Activated CD4-positive, CD25-positive, alpha-beta regulatory T cell (primary cell): ENCODE measurements around the gene ABHD11.
"Not testable (repeated sequence)": the region's sequence is repeated elsewhere in the genome, so short reads cannot be mapped to it uniquely, and the experiment has no call there.

ENCODE experiments used
- DNase-seq, 4 experiments: peaks; one replicate each; lab custom pipeline; 2025; lab: John Stamatoyannopoulos, UW

ABHD11 gene

GRCh38 chr7:73742753-73743641 is 4.4 kb upstream of the ABHD11 start:
- no peak for DNase-seq

- no peak for DNase-seq
These were observed 3.7 kb upstream of the ABHD11 start for GRCh38 chr7:73742338-73742752.

GRCh38 chr7:73741600-73741999 is 3.0 kb upstream of the ABHD11 start:
- no peak for DNase-seq

GRCh38 chr7:73740771-73741170 is 2.2 kb upstream of the ABHD11 start:
- no peak for DNase-seq

- no peak for DNase-seq
These were observed 1.6 kb upstream of the ABHD11 start for GRCh38 chr7:73740212-73740611.

- no peak for DNase-seq
These were observed 775 bp upstream of the ABHD11 start for GRCh38 chr7:73739387-73739767.

- peak; percentile 22 to 49 (median 42) for DNase-seq
These were observed 386 bp downstream of the ABHD11 start for GRCh38 chr7:73738220-73738611.

- no peak for DNase-seq
These were observed 947 bp downstream of the ABHD11 start for GRCh38 chr7:73737491-73738219.

- no peak for DNase-seq
These were observed 1.7 kb downstream of the ABHD11 start for GRCh38 chr7:73736885-73737284.

- no peak for DNase-seq
These were observed 3.1 kb downstream of the ABHD11 start for GRCh38 chr7:73735528-73735905.

- DNase-seq, result peak; percentile 54 to 76 (median 58)
These were observed 3.7 kb downstream of the ABHD11 start for GRCh38 chr7:73734619-73735527.

GRCh38 chr7:73732397-73732796 is 6.2 kb downstream of the ABHD11 start:
- no peak for DNase-seq

GRCh38 chr7:73730485-73730884 is 8.1 kb downstream of the ABHD11 start:
- DNase-seq, result no peak

- DNase-seq, result no peak
These were observed 10.1 kb downstream of the ABHD11 start for GRCh38 chr7:73728551-73728950.

- no peak for DNase-seq
These were observed 10.7 kb downstream of the ABHD11 start for GRCh38 chr7:73727952-73728351.

- no peak for DNase-seq
These were observed 12.5 kb downstream of the ABHD11 start for GRCh38 chr7:73726083-73726466.

GRCh38 chr7:73723813-73724212 is 14.8 kb downstream of the ABHD11 start:
- no peak for DNase-seq

GRCh38 chr7:73722785-73723184 is 15.8 kb downstream of the ABHD11 start:
- DNase-seq, result no peak

- DNase-seq, result not testable (repeated sequence)
These were observed 16.4 kb downstream of the ABHD11 start for GRCh38 chr7:73722182-73722581.

GRCh38 chr7:73721377-73721817 is 17.2 kb downstream of the ABHD11 start:
- no peak for DNase-seq

GRCh38 chr7:73720443-73720842 is 18.2 kb downstream of the ABHD11 start:
- DNase-seq, result not testable (repeated sequence)

GRCh38 chr7:73719806-73720169 is 18.8 kb downstream of the ABHD11 start:
- no peak for DNase-seq
